HG02970 (cell line): ENCODE measurements around the gene MCHR2.

ENCODE experiments used
- ATAC-seq: cut with Tn5 transposase; IDR thresholded peaks from one replicate; pipeline ENCODE4 v1.9.1; 2021; ENCODE audit warnings: mild to moderate bottlenecking, moderate library complexity, moderate number of reproducible peaks; ENCODE audit not compliant: unreplicated experiment, low FRiP score

MCHR2 gene

DNA sequence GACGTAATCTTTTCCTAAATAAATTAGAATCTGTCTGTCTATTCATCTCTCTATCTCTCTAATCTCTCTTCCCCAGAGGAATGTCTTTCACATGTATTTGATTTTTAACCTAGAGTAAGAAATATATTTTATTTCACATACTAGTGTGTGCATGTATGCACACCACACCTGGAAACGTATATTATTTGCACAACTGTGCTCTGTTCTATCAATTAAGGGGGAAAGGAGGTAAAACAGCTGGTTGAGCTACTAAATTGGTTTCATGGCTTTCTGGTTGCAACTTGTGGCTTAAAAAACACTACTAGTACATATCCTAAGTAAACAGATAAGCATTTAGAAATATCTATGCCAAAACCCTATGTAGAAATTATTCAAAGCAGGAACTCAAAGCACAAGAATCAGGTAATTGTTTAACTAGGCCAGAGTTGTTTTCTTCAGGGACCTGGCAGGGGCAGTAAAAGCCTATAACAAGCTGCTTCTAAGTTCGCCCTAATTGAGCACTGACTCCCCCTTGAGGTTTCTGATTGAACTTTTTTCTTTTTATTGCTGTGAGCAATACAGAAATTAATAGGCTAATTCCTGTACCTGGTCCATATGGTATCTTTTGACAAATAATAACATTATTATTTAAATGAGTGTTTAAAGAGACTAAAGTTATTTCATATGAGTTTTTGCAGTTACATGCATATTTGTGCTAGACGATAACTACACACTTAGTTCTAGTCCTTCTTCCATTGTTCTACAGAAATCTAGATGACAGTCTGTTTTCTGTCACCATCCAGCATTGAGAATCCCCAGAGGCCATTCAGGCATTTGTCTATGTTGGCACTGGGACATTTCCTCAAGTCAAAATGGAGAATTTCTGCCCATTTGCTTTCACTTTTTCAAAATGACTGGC lies 88.6 kb downstream of the MCHR2 start:
- peak; percentile 84 for ATAC-seq

- no peak for ATAC-seq
Observed at GRCh38 chr6:99901596-99902384, 92.2 kb downstream of the MCHR2 start.

DNA sequence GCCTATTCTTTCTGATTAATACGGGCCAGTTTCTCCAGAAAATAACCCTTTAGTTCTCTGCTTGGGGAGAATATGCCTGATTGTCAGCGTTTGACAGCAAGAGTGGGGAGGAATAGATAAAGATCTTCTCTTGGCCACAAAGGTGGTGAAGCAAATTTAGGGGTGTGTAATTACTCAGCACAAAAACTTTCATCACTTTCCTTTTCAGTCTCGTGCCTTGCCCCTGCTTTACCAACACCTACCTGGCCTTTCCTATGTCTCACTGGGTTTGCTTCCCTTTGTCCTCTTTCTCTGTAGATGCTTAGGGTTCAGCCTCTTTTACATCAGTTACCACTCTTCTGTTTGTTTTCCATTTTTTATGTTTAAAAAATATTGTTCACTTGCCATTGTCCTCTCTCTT lies 99.2 kb downstream of the MCHR2 start:
- no peak for ATAC-seq

GRCh38 chr6:99887066-99887465 lies 107.0 kb downstream of the MCHR2 start:
- ATAC-seq = no peak

DNA sequence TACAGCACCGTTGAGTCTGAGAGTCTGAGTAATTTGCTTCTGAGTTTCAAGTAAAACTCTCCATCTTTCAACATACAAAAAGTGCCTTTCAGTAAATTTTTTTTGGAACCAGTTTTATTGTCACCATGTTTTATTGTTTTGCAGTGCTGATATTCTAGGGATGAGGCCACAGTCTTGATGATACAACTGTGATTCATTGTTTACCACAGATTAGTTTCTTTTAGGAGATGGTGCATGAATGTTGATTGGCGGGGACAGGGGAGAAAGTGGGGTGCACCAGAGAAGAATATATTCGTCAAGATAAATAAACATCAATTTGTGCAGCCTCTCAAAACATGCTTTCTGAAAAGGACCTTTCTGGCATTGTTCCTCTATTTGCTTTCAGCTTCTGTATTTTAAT lies 109.0 kb downstream of the MCHR2 start:
- ATAC-seq = no peak

- ATAC-seq = no peak
Observed at GRCh38 chr6:99882128-99882702, 111.8 kb downstream of the MCHR2 start.

DNA sequence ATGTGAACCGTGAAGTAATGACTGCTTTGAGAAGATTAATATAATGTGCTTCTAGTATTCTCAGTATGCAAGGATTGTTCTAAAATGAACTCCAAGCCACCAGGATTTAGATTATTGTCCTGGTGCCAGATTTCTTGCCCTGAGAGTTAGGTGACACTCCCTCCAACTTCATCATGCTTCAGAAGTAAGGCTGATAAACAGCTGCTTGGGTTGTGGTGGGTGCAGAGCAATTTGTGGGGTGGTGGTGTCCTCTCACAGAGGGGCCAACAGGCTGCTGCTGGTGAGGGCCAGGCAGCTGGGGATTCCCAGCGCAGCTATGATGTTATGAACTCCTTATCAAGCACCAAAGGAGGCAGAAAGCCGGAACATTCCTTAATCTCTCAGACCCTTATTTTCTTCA lies 114.6 kb downstream of the MCHR2 start:
- no peak for ATAC-seq

- ATAC-seq = no peak
Observed at GRCh38 chr6:99875068-99875467, 119.0 kb downstream of the MCHR2 start.

DNA sequence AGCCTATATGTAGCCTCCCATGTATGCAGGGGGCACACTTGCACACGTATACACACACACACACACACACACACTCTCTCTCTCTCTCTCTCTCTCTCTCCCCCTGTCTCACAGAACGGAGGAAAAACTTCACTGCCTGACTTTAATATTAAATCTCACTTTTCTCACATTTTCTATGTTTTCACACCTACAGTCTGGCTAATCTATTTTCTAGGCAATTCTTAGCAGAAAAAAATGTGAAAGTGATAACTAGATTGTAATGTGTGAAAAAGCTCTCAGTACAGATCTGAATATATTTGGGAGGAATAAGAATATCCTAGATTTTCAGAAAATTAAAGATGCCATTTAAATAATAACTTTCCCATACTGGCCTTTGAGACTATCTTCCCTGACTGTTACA lies 120.9 kb downstream of the MCHR2 start:
- no peak for ATAC-seq

- ATAC-seq = no peak
Observed at GRCh38 chr6:99871641-99872040, 122.4 kb downstream of the MCHR2 start.
